HCT116 (cell line): Measurements from ENCODE around the gene TBC1D32.

Experiments used
- CEBPB ChIP-seq: IDR thresholded peaks from 2 replicates; pipeline ENCODE4 v1.6.1; 2012; ENCODE audit warnings: low read depth
- EGR1 ChIP-seq: IDR thresholded peaks from 2 replicates; pipeline ENCODE4 v1.6.1; 2012; ENCODE audit warnings: low read depth
- ELF1 ChIP-seq: IDR thresholded peaks from 2 replicates; pipeline ENCODE4 v1.6.1; 2012; ENCODE audit warnings: low read depth, borderline replicate concordance
- EZH2 ChIP-seq: fragments of 200-600 bp; sonication (generic); IDR thresholded peaks from 2 replicates; pipeline ENCODE4 v1.6.1; 2017; ENCODE audit warnings: antibody characterized with exemption, mixed run types
- POLR2A ChIP-seq: IDR thresholded peaks from 2 replicates; pipeline ENCODE4 v1.7.0; 2011; ENCODE audit warnings: borderline replicate concordance; ENCODE audit not compliant: insufficient read depth, insufficient read length; ENCODE audit errors: extremely low read depth
- RAD21 ChIP-seq: IDR thresholded peaks from 2 replicates; pipeline ENCODE4 v1.6.1; 2012; ENCODE audit warnings: low read depth, mild to moderate bottlenecking
- SIN3A ChIP-seq: IDR thresholded peaks from 2 replicates; pipeline ENCODE4 v1.6.1; 2012; ENCODE audit warnings: low read depth
- YY1 ChIP-seq: IDR thresholded peaks from 2 replicates; pipeline ENCODE4 v1.6.1; 2011; ENCODE audit warnings: low read length, low read depth, moderate library complexity, mild to moderate bottlenecking; ENCODE audit not compliant: insufficient replicate concordance; ENCODE audit errors: extremely low read depth
- ZFX ChIP-seq: fragments of 450-650 bp; IDR thresholded peaks from 2 replicates; pipeline ENCODE4 v1.6.1; 2017
- ZNF274 ChIP-seq: fragments of 200-500 bp; sonication (Bioruptor generic); IDR thresholded peaks from 2 replicates; pipeline ENCODE4 v1.6.1; 2014; ENCODE audit warnings: mild to moderate bottlenecking, low read depth, low read length, inconsistent platforms
- TF ChIP-seq, protein P1 (sequence below), 3 experiments: fragments of 200-600 bp in 1 of 3; sonication (generic) in 1 of 3; IDR thresholded peaks in 2 of 3; conservative IDR thresholded peaks in 1 of 3; 2 replicates each; pipeline ENCODE4 v1.5.1; 2012 to 2017; ENCODE audit warnings: low read depth in 2 of 3, low read length in 2 of 3, antibody characterized with exemption in 1 of 3, borderline replicate concordance in 1 of 3, control low read depth in 1 of 3, mild to moderate bottlenecking in 1 of 3, mixed read lengths in 1 of 3, mixed run types in 1 of 3, moderate library complexity in 1 of 3; ENCODE audit not compliant: insufficient read depth in 1 of 3

DNA sequence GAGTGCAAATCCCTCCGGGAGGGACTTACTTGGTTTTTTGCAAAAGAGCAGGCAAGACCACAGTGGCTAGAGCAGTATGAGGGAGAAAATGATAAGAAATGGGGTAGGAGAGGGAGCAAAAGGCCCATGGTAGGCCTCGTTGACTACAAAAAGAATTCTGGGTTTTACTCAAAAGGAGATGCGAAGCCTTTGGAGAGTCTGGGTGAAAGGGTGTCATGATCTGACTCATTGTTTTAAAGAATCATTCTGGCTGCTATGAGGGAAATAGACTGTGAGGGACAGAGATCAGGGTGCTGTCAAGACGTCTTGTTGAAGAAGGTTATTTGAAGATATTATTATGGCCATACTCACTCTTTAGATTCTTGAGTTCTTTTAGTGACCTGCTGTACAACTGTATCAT lies 13.0 kb downstream of the TBC1D32 start:
- TF ChIP-seq ELF1 (no peak), EZH2 (no peak), YY1 (no peak), ZNF274 (no peak), ZFX (no peak), EGR1 (no peak), RAD21 (no peak), POLR2A (no peak), SIN3A (no peak), CEBPB (no peak)
- TF ChIP-seq, protein P1, sequence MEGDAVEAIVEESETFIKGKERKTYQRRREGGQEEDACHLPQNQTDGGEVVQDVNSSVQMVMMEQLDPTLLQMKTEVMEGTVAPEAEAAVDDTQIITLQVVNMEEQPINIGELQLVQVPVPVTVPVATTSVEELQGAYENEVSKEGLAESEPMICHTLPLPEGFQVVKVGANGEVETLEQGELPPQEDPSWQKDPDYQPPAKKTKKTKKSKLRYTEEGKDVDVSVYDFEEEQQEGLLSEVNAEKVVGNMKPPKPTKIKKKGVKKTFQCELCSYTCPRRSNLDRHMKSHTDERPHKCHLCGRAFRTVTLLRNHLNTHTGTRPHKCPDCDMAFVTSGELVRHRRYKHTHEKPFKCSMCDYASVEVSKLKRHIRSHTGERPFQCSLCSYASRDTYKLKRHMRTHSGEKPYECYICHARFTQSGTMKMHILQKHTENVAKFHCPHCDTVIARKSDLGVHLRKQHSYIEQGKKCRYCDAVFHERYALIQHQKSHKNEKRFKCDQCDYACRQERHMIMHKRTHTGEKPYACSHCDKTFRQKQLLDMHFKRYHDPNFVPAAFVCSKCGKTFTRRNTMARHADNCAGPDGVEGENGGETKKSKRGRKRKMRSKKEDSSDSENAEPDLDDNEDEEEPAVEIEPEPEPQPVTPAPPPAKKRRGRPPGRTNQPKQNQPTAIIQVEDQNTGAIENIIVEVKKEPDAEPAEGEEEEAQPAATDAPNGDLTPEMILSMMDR (IDR thresholded peaks at IDR 0.05 in 2 of 3, conservative IDR thresholded peaks at IDR 0.05 in 1 of 3; ENCODE audit: borderline replicate concordance in 1 of 3, insufficient read depth in 1 of 3, low read depth in 2 of 3, low read length in 2 of 3), result no peak
